ENCODE measurements around the gene BHLHA9.
A peak's percentile ranks its signal among the peaks of the same experiment; 100 is the strongest.
"Not testable (repeated sequence)": the region's sequence is repeated elsewhere in the genome, so short reads cannot be mapped to it uniquely, and the experiment has no call there.

The BHLHA9 gene

DNA sequence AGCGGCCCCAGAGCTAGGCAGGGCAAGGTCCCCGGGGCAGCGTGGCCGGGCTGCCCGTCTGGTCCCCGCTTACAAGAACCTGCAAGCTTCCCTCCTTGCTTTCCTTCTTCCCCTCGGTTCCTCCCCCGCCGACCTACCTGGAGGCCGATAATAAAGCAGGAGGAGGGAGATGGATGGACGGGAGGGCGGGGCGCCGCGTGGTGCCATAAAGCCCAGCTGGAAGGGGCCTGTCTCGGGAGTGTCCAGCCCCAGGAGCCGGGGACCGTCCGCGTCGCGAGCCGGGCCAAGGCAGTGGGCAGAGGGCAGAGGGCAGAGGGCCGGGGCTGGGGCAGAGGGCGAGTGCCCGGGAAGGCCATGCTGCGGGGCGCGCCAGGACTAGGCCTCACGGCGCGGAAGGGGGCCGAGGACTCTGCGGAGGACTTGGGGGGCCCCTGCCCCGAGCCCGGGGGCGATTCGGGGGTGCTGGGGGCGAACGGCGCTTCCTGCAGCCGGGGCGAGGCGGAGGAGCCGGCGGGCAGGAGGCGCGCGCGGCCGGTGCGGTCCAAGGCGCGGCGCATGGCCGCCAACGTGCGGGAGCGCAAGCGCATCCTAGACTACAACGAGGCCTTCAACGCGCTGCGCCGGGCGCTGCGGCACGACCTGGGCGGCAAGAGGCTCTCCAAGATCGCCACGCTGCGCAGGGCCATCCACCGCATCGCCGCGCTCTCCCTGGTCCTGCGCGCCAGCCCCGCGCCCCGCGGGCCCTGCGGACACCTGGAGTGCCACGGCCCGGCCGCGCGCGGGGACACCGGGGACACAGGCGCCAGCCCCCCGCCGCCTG, at the start of gene BHLHA9:
Gene BHLHA9, plus strand, starts transcription at position 235 of the 820 bp plus-strand sequence. Its CDS starts 120 bp downstream, at position 355.
- DNase-seq (ENCODE audit: low read depth), result no peak

DNA sequence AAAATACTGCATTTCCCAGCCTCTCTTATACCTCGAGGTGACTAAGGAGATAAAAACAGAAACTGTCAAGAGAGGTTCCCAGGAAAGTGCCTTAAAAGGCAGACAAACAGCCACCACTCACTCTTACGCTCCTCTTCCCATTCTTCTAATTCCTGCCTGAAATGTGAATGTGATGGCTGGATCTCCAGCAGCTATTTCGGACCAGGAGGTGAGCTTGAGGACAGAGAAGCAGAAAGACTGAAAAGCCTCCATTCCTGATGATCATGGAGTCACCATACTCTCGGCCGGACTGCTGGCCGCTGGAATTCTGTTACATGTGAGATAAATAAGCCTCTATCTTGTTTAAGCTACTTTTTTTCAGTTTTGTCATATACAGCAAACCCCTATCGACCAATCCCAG, 49.0 kb upstream of the BHLHA9 start:
- DNase-seq (ENCODE audit: low read depth), result no peak

DNA sequence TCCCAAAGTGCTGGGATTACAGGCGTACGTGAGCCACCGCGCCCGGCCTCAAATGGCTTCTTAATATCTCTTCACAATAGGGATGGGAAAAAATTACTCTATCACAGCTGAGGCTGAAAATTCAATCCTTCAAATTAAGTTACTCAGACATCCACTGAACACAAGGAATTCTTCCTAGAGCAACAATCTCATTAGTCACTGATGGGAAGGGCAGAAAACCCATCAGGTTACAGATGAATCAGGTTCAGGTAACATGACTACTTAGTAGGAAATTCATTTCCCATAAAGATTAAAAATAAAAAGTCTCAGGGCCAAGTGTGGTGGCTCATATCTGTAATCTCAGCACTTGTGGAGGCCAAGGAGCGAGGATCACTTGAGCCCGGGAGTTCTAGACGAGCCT, 47.9 kb upstream of the BHLHA9 start:
- no peak for DNase-seq (ENCODE audit: low read depth)

DNA sequence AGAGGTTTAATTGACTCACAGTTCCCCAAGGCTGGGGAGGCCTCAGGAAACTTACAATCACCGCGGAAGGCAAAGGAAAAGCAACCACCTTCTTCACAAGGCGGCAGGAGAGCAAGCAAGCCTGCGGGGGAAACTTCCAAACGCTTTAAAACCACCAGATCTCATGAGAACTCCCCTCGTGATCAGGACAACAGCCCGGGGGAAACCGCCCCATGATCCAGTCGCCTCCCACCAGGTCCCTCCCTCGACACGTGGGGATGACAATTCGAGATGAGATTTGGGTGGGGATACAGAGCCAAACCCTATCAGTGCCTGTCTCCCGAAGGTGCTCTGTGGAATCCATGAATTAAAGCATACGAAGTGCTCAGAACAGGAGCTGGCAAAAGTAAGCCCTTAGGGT, 46.6 kb upstream of the BHLHA9 start:
- no peak for DNase-seq (ENCODE audit: low read depth)

DNA sequence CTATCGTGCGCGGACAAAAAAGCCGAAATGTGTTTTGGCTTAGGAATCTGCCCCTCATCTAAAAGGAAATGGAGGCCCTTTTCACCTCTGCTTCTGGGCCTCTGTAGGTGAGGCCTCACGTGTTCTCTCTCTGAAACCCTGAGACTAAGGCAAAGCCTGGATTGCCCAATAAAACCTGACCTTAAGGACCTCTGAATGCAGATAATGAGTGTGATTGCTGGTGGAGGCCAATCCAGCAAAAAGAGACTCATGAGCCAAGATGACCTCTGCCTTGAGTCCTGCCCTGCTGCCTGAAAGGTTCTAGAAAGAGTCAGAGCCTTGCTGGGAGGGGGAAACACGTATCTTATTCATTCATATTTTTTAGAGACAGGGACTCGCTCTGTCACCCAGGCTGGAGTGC, 45.9 kb upstream of the BHLHA9 start:
- DNase-seq (ENCODE audit: low read depth), result no peak

DNA sequence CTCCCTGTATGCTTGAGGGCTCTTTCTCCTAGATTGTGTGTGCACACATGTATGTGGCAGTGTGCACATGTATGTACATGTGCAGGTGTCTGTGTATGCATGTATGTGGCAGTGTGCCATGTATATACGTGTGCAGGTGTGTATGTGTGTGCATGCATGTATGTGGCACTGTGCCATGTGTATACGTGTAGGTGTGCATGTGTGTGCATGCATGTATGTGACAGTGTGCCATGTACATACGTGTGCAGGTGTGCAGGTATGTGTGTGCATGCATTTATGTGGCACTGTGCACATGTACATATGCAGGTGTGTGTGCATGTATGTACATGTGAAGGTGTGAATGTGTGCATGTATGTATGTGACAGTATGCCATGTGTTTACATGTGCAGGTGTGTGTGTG, 43.9 kb upstream of the BHLHA9 start:
- no peak for DNase-seq (ENCODE audit: low read depth)

DNA sequence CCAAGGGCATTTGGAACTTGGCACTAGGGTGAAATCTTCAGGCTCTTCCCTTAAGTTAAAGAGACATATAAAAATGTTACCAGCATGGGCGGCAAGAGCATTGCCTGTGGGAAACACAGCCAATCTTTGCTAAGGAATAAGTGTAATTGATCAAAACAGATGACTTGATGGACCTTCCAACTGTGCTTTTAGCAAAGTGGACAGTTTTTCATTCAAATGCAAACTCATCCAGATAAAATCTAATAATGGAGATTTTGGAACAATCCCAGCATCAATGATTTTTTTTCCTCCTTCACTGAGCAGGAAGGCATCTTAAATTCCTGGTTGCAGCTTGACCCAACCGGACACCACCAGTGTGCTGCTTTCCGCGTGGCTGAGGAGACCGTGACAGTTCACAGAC, 42.9 kb upstream of the BHLHA9 start:
- DNase-seq (ENCODE audit: low read depth), result no peak

DNA sequence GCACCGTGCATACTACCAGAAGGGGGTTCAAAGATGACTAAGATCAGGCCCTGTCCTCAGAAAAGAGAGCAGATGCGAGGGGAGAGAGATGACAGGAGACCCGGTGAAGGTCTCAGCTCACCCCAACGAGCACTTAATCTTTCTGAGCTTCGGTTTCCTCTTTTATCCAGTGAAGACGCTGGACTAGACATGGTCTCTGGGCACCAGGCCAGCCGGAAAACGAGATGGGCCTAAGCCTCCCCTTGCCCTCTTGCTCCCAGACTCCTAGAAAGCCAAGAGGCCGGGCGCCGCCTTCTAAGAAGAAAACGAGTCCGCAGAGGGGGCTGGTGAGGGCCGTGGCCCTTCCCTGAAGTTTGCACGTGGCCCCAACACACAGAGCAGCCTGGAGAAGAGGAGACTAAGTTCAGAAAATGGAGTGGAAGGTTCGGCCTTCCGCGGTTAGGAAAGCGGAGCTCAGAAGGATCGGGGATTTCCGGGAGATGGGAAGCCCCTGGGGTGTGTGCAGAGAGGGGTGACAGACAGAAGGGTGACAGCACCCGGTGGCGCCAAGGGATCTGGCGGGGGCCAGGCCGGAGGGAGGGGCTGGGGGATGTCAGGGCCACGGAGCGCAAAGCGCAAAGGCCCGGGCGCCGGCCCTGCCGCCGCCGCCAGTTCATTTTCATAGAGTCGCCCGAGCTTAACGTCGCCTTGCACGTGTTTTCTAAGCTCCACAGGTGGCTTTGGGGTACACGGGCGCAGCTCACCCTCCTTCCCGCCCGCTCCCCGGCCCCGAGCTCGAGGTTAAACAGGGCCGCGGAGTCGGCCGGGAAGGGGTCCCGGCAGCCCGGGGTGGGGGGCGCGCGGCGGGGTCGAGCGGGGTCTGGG, 42.1 kb upstream of the BHLHA9 start:
- DNase-seq (ENCODE audit: low read depth), result no peak

DNA sequence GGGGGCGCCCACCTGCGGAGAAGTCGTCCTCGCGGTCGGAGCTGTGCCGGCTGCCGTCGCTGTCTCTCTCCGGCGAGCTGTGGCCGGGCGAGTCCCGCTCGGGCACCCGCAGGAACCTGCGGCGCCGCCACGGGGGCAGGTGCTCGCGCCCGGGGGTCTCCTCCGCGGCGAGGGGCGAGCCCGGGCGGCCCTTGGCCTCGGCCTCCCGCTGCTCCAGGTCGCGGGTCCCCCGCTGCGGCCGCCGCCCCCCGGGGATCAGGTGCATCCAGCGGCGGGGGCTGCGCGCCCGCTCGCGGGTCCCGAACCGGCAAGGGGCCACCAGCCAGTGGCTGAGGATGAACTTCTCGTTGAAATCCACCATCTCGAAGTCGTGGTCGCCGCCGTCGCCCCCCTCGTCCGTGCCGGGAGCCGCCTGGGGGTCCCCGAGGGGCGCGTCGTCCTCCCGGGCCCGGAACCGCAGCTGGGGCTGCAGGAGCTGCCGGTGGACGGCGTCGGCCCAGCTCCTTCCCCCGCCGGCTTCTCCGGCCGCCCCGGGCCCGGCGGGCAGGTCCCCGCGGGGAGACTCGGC, 41.4 kb upstream of the BHLHA9 start:
- DNase-seq (ENCODE audit: low read depth), result no peak

DNA sequence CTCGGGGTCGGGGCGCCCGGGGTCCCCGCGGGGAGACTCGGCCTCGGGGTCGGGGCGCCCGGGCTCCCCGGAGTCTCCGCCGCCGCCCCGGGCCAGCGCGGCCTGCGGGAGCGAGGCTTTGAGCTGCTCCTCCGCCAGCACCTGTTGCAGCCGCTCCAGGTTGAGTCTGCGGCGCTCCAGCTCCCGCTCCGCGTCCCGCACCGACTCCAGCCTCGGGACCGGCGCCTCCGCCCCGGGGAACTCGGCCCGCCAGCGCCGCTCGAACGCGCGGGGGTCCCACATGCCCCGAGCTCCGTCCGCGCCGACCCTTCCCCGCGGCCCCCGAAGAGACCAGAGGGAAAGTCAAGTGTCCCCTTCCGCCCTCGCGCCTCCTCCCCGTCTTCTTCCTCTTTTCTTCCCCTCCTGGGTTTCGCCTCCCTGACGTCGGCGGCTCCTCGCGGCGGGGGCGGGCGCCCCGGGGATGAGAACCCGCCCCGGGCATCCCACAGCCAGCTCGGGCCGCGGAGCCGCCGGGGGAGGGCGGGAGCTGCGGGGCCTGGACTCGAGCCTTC, 40.8 kb upstream of the BHLHA9 start:
- no peak for DNase-seq (ENCODE audit: low read depth)

DNA sequence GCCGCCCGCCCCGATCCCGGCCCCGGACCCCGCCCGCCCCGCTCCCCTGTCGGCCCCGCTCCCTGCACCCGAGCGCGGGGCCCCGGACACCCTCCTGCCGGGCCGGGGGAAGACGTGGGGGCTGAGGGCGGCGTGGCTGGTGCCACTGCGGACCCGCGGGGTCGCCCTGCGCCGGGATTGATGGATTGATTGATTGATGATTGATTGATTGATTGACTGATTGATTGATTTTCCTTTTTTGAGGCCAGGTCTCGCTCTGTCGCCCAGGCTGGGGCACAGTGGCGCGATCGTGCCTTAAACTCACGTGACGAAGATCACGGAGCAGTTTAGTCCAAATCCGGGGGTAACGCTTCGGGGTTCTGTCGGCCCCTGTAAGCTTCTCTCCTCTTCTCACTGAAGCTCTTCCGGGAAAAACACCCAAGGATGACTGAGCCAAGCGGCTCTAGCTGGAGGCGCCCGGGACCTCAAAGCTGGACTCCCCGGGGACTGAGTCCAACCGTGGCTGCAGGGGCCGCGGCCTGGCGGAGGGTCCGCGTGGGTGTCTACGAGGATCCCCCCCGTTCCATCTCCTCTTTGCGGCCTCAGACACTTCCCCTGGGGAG, 40.2 kb upstream of the BHLHA9 start:
- DNase-seq (ENCODE audit: low read depth), result no peak

DNA sequence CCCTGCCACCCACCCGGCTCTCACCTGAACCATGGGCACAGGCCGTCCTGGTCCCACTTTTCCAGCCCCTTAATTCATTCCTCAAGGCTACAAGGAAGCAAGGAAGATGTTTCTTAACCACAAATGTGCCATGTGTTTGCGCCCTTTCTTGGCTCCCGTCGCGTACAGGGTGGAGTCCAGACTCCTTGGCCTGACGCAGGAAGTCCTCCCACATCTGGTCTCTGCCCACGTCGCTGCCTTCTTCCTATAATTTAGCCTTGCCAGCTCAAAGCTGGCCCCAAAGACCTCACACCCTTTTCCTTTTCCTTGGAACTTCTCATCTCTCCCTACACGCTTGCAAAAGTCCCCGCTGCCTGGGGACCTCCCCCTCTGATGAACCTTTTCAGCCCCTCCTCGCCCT, 38.8 kb upstream of the BHLHA9 start:
- no peak for DNase-seq (ENCODE audit: low read depth)

DNA sequence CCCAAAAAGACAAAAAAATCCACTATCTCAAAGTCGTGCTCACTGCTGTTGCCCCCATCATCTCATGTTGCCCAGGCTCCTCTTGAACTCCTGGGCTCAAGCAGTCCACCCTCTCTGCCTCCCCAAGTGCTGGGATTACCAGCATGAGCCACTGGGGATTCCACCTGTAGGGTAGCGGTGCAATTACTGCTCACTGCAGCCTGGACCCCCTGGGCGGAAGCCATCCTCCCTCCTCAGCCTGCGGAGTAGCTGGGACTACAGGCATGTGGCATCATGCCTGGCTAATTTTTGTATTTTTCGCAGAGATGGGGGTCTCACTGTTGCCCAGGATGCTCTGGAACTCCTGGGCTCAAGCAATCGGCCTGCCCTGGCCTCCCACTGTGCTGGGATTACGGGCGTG, 37.9 kb upstream of the BHLHA9 start:
- DNase-seq (ENCODE audit: low read depth), result no peak

DNA sequence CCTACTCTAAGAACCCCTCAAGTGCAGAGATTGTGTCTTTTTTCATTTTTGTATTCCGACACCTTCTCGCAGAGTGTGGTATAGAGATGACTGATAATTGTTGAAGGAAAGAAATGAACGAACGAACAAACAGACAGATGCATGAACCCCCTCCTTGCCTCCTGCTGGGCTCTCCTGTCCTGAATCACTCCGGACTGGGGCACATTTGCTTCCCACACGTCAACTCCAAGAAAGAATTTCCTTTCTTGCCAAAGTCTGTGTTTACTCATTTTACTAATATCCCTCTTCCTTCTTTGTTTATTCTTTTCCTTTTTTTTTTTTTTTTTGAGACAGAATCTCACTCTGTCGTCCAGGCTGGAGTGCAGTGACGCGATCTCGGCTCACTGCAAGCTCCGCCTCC, 37.5 kb upstream of the BHLHA9 start:
- peak; percentile 52 for DNase-seq (ENCODE audit: low read depth)

DNA sequence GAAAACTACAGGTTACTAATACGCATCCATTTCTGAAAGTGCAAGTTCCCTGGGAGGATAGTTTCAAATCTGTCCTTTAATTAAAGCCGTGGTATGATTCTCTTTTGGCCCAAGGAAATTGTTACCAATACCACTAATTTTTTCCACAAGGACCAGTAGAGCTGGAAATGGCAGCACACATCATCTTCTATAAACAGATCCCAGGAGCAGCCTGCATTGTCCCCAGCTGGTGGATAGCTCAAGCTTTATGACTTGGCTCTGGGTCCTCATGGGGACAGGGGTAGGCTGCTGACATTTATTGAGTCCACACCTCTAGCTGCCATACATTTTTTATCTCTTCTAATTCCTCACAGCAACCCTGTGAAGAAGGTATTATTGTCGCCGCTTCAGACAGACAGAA, 35.8 kb upstream of the BHLHA9 start:
- no peak for DNase-seq (ENCODE audit: low read depth)

DNA sequence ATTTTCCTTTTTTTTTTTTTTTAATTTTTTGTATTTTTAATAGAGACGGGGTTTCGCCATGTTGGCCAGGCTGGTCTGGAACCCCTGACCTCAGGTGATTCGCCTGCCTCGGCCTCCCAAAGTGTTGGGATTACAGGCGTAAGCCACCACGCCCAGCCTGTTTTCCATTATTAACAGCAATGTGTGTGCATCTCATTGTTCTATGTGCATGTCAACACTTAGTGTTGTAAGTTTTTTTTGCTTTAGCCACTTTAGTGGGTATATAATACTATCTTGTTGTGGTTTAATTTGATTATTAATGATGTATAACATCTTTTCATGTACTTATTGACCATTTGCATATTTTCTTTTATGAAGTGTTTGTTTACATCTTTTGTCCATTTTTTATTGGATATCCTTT, 32.8 kb upstream of the BHLHA9 start:
- no peak for DNase-seq (ENCODE audit: low read depth)

DNA sequence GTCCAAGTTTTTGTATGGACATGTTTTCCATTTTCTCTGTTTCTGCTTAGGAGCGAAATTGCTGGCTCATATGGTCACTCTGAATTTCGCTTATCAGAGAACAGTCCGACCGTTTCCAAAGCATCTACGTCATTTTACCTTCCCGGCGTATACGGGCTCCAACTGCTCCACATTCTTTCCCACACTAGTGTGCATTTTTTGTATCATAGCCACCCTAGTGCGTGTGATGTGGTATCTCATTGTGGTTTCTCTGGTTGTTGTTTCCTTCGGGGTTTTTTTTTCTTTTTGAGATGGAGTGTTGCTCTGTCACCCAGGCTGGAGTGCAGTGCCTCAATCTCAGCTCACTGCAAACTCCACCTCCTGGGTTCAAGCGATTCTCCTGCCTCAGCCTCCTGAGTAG, 31.0 kb upstream of the BHLHA9 start:
- peak; percentile 92 for DNase-seq (ENCODE audit: low read depth)

DNA sequence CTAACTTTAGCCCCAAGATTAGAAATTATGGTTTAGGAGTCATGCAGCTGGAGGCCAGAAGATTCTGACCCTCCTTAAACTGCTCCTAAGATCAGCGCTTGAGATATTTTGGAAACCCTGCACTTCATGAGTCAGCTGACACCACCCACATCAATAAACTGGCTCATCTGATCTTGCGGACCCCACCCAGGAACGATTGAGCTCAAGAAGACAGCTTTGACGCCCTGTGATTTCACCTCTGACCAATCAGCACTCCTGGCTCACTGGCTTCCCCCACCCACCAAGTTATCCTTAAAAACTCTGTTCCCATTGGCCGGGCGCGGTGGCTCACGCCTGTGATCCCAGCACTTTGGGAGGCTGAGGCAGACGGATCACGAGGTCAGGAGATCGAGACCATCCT, 29.8 kb upstream of the BHLHA9 start:
- DNase-seq (ENCODE audit: low read depth), result not testable (repeated sequence)

DNA sequence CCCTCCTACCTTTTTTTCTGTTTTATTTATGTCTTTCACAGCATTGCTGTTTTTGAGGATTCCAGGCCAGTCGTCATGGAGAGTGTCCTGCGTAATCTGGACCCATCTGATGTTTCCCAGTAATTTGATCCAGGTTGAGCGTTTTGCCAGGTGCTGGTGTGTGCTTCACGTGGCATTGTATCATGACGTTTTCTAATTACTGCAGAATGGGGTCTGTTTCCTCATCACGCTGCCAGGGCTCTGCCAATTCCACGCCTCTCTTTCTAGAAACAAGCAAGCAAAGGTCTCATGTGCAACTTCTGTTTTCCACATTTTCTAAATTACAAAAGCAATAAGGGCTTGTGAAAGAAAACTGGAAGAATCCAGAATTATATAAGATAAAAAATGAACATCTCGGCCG, 28.3 kb upstream of the BHLHA9 start:
- peak; percentile 27 for DNase-seq (ENCODE audit: low read depth)

DNA sequence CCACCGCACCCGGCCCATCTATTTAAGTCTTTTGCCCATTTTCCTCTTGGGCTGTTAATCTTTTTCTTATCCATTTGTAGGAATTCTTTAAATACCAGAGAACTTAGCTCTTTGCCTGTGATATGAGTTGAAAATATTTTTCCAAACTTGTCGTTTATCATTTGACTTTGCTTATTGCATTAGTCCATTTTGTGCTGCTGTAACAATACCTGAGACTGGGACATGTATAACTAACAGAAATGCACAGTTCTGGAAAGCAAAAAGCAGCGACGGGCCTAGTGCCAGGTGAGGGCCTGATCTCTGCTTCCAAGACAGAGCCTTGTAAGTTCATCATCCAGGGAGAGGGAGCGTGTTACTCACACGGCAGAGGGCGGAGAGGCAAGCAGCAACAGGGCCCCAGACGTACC, 25.6 kb upstream of the BHLHA9 start:
- peak; percentile 75 for DNase-seq (ENCODE audit: low read depth)

DNA sequence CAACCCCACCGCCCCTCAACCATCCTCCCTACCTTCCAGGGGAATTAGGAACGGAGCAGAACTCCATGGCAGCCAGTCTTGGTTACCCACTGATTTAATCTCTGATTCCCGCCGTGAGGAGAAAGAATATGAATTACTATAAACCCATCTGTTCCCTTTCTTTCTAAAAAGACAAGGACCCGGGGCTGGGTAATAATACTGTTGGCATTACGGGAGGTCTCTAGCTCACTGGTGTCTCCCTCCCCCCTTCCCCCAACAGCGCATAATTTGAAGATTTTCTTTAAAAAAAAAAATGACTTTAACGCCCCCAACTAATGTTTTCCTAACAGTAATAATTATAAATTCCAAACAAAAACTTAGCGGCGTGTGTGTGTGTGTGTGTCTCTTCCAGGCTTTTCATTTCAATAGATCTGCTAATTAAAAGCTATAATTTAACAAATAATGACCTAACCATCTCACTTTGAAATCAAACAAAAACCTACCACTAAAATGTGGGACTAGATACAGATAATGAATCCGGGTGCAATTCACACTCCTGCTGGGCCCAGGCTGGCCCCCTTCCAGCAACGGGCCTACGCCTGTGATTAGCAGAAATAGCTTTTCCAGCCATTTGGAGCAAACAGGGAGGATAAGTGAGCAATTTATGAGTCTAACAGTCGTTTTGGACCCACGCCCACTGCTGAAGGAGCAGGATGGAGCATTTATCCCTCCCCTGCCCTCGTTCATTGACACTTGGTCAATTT, 18.2 kb upstream of the BHLHA9 start:
- peak; percentile 27 for DNase-seq (ENCODE audit: low read depth)

DNA sequence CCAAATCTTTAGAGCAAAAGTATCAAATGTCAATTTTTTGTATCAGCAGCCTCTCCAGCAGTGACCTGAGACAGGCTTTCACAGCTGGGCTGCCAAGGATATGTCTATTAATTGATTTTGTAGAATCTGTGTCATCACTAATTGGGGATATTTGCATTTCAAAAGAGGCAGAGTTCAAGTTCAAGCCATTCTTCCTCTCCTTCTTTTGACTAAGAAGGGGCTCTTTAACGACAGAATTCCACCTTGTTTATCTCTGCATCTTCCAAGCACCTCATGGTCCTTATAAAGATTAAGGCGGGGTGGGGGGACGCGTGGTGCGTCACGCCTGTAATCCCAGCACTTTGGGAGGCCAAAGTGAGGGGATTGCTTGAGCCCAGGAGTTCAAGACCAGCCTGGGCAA, 15.2 kb upstream of the BHLHA9 start:
- no peak for DNase-seq (ENCODE audit: low read depth)
